A549 treated with Mapracorat at 1 μM for 4 hours (cell line): ENCODE measurements around the gene MEIKIN. TPM values are rescaled to one million over a fixed set of nuclear protein-coding genes. Genes with fewer than 3 reads are reported as not detected.

Experiments used
- total RNA-seq: library from RNA; stranded (reverse); fragments of 200-300 nt; extraction: Qiagen RNA extraction; gene quantifications from 5 replicates; pipeline ENCODE4 v1.2.3, GENCODE V29; 2022

The MEIKIN gene
- total RNA-seq: not detected in 5 replicates

GRCh38 chr5:131945551-131946168 is at the start of gene MEIKIN:
TSS of gene MEIKIN (minus strand) at chr5:131945663. CDS start at chr5:131945505, 158 bp downstream.

GRCh38 chr5:131796793-131797693 is 148.4 kb downstream of the MEIKIN start, which contains the start of gene FNIP1:
TSS of gene FNIP1 (minus strand) at chr5:131797017. CDS start at chr5:131796921, 96 bp downstream.

Other genes with a start within 250 kb of the MEIKIN start
- gene FNIP1, start 148.6 kb downstream of the MEIKIN start, total RNA-seq: 10.9 to 14.2 TPM (median 12.6 TPM) in 5 replicates
- gene ACSL6, start 66.0 kb upstream of the MEIKIN start, total RNA-seq: 0.06 to 0.07 TPM in 2 of 5 replicates, not detected in the others
- not detected in 5 replicates for gene IL3, start 115.0 kb upstream of the MEIKIN start, total RNA-seq
- gene CSF2, start 128.1 kb upstream of the MEIKIN start, total RNA-seq: 0.24 to 0.69 TPM (median 0.36 TPM) in 5 replicates